ES-I3 (cell line): ENCODE data around the gene PSMB7.

Experiments
- H3K36me3 ChIP-seq: 2 replicates; pipeline ENCODE4 v1.6.1; 2013; ENCODE audit warnings: mild to moderate bottlenecking, low read length, control low read depth, moderate library complexity; ENCODE audit not compliant: insufficient read depth
- H3K4me1 ChIP-seq: 2 replicates; pipeline ENCODE4 v1.6.1; 2013; ENCODE audit warnings: mild to moderate bottlenecking, control low read depth, low read length; ENCODE audit not compliant: insufficient read depth
- H3K9ac ChIP-seq: 2 replicates; pipeline ENCODE4 v1.6.1; 2013; ENCODE audit warnings: low read depth, mild to moderate bottlenecking, low read length, moderate library complexity
- H3K9me3 ChIP-seq: 2 replicates; pipeline ENCODE4 v1.6.1; 2013; ENCODE audit warnings: mild to moderate bottlenecking, low read length, moderate library complexity; ENCODE audit not compliant: control insufficient read depth, insufficient read depth

The PSMB7 gene

DNA sequence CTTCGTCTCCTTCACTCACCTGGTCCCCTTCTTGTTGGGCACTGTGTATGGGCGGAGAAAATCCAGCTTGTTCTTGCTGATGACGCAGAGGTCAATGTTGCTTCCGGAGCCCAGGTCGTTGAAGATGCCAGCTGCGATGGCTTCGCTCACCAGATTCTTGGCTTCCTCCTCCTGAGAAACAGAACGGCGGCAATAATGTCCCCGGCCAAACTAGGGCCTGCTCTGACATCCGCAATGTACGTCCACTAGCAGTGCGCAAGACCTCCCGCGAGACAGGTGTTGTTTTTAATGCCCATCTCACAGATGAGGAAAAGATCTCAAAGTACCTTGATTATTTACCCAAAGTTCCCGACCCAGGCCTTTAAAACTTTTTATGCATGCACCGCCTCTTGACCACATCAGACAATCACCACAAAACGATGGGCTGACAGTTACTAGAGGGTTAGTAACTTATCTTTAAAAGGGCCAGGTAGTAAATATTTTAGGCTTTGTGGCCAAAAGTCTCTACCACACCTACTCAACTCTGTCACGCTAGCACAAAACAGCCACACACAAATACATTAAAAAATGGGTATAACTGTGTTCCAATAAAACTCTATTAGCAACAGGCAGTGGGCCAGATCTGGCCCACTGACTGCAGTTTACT, 58.4 kb downstream of the PSMB7 start:
- H3K9ac ChIP-seq = no peak overlapping the region
- H3K9me3 ChIP-seq = no peaks in the 10 kb centered on the region
- peaks cover 4% of the 10 kb centered on the region; the same call in 1 of the 2 replicates for H3K4me1 ChIP-seq
- peaks cover 18% of the 10 kb centered on the region for H3K36me3 ChIP-seq

DNA sequence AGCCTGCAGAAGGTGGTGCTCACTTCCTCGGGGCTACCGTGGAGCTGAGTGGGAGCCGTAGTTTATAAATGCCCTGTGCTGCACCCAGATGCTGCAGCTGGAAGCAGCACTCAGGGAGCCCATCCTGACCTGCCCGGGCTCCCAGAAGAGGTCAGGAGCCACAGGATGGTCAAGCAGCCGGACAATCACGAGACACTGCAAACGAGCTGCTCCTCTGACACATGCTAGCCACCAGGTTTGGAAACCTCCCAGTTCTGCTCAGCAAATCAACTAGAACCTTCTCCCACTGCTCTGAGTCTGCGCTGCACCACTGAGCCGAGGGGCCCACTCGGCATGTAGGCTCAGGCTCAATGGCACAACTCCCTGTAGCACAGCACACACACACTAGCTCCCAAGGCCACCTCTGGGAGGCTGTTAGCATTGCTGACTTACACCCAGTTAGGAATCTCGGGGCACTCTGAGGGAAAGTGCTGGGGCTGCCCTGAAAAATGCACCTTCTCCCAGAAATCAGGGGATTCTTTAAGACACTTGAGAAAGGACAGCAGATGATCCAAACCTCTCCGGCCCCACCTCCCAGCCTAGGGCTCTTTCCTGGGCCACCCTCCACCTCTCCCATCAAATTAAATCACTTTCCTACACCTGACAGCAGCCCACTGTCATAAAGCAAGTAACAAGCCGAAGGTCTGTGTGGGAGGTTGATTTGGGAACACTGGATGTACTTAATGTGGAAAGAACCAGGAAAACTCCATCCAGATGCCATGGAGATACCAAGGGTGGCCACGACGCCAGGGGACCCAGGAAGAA, 59.1 kb downstream of the PSMB7 start:
- peaks cover 24% of the 10 kb centered on the region for H3K36me3 ChIP-seq
- no peak overlapping the region for H3K9ac ChIP-seq

GRCh38 chr9:124355039-124355940, 60.0 kb downstream of the PSMB7 start:
- no peak overlapping the region for H3K9ac ChIP-seq
- H3K4me1 ChIP-seq = peaks cover 4% of the 10 kb centered on the region; the same call in 1 of the 2 replicates
- H3K36me3 ChIP-seq = peaks cover 25% of the 10 kb centered on the region
- no peaks in the 10 kb centered on the region for H3K9me3 ChIP-seq

More for the DNA sequence above, 59.1 kb downstream of the PSMB7 start:
- H3K4me1 ChIP-seq = peaks cover 4% of the 10 kb centered on the region; the same call in 1 of the 2 replicates
- H3K9me3 ChIP-seq = no peaks in the 10 kb centered on the region

GRCh38 chr9:124354346-124355038, 60.8 kb downstream of the PSMB7 start:
- Histone ChIP-seq H3K9me3 (no peaks in the 10 kb centered on the region), H3K36me3 (peaks cover 25% of the 10 kb centered on the region), H3K9ac (no peak overlapping the region)

DNA sequence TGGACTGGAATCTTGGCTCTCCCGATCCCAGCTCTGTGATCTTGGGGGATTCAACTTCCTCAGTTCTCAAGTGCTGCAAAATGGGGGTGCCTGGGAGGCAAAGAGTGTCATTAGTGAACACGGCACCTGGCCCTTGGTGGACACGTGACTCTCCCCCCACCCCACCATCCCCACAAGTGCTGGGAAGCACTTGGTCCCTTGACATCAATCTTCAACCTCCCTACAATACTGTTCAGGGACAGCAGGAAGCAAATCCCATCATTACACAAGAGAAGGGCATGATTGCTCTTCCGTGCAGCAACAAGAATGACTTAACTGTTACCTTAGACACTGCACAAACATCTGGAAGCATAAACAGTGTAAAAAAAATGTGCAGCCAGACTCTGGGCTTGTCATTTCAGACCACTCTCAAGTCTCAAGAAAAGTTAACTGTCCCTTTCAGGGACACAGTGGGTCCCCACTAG, 61.4 kb downstream of the PSMB7 start:
- Histone ChIP-seq H3K36me3 (peaks cover 29% of the 10 kb centered on the region), H3K4me1 (peaks cover 4% of the 10 kb centered on the region; the same call in 1 of the 2 replicates), H3K9ac (no peak overlapping the region), H3K9me3 (no peaks in the 10 kb centered on the region)

More at GRCh38 chr9:124354346-124355038, 60.8 kb downstream of the PSMB7 start:
- H3K4me1 ChIP-seq = peaks cover 4% of the 10 kb centered on the region; the same call in 1 of the 2 replicates

GRCh38 chr9:124353166-124353768, 62.0 kb downstream of the PSMB7 start:
- Histone ChIP-seq H3K4me1 (peaks cover 4% of the 10 kb centered on the region; the same call in 1 of the 2 replicates), H3K9me3 (no peaks in the 10 kb centered on the region), H3K9ac (no peak overlapping the region), H3K36me3 (peaks cover 31% of the 10 kb centered on the region)

DNA sequence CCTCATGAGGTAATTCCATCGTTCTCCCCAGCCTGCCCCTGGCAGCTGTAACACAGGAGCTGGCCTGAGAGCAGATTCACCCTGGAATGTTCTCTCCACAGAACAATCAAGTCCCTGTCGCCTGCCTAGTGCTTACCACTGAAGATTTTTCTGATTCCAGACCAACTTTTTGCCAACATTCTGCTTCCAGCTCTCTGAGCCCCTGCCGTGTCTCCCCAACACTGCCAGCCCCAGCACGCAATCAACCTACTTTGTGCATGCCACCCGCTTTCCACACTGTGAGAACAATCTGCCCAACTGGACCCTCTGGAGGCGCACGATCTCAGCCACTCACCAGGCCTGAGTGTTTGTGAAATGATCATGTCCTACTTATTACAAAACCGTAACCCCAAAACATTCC, 62.6 kb downstream of the PSMB7 start:
- peaks cover 35% of the 10 kb centered on the region for H3K36me3 ChIP-seq
- no peaks in the 10 kb centered on the region for H3K4me1 ChIP-seq
- no peak overlapping the region for H3K9ac ChIP-seq

GRCh38 chr9:124351672-124352468, 63.4 kb downstream of the PSMB7 start:
- Histone ChIP-seq H3K4me1 (no peaks in the 10 kb centered on the region), H3K36me3 (peaks cover 35% of the 10 kb centered on the region), H3K9me3 (no peaks in the 10 kb centered on the region), H3K9ac (no peak overlapping the region)

More for the DNA sequence above, 62.6 kb downstream of the PSMB7 start:
- H3K9me3 ChIP-seq = no peaks in the 10 kb centered on the region

GRCh38 chr9:124350494-124351263, 64.6 kb downstream of the PSMB7 start:
- H3K4me1 ChIP-seq = no peaks in the 10 kb centered on the region
- H3K9me3 ChIP-seq = no peaks in the 10 kb centered on the region
- H3K9ac ChIP-seq = no peak overlapping the region
- peaks cover 27% of the 10 kb centered on the region for H3K36me3 ChIP-seq

- Histone ChIP-seq H3K36me3 (peaks cover 27% of the 10 kb centered on the region), H3K4me1 (no peaks in the 10 kb centered on the region), H3K9ac (no peak overlapping the region), H3K9me3 (no peaks in the 10 kb centered on the region)
Measured at GRCh38 chr9:124349675-124350493, 65.4 kb downstream of the PSMB7 start.

DNA sequence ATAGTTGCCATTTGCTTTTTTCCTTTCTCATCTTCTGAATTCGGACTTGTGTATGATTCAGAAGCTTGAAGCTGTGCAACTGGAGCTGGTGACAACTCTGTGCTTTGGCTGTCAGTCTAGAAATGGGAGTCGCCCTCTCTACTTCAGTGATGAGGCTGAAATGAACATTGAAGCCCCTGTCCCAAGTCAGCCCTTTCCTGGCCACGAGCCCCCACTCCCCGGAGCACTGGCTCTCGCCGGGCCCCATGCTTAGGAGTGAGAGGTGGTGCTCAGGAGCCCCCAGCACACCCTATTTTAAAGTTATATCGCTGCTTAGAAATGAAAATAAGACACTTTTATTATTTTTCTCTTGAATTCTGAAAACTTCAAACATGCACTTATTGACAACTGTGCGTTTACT, 66.0 kb downstream of the PSMB7 start:
- Histone ChIP-seq H3K4me1 (no peaks in the 10 kb centered on the region), H3K9ac (no peak overlapping the region), H3K9me3 (no peaks in the 10 kb centered on the region), H3K36me3 (peaks cover 27% of the 10 kb centered on the region)
